PFSK-1 (cell line): ENCODE data around the gene CCDC110.

Experiments
- POLR2AphosphoS5 ChIP-seq: IDR thresholded peaks from 2 replicates; pipeline ENCODE4 v1.6.1; 2012; ENCODE audit warnings: low read depth, mild to moderate bottlenecking, control low read depth, low read length, moderate library complexity
- SIN3A ChIP-seq: IDR thresholded peaks from 2 replicates; pipeline ENCODE4 v1.6.1; 2012; ENCODE audit warnings: mild to moderate bottlenecking, low read length, moderate library complexity, borderline replicate concordance; ENCODE audit not compliant: insufficient read depth
- TF ChIP-seq, protein P1 (sequence below), 2 experiments: IDR thresholded peaks; 2 replicates each; pipeline versions ENCODE4 v1.6.1 to v1.8.0; 2011 to 2012; ENCODE audit warnings: low read depth in 2 of 2, low read length in 2 of 2, control low read depth in 1 of 2, inconsistent platforms in 1 of 2, mild to moderate bottlenecking in 1 of 2, moderate library complexity in 1 of 2; ENCODE audit not compliant: insufficient read depth in 1 of 2

GRCh38 chr4:185469580-185470154 lies 1.9 kb downstream of the CCDC110 start:
- no peak for TF ChIP-seq POLR2AphosphoS5
- no peak for TF ChIP-seq SIN3A
- TF ChIP-seq, protein P1, sequence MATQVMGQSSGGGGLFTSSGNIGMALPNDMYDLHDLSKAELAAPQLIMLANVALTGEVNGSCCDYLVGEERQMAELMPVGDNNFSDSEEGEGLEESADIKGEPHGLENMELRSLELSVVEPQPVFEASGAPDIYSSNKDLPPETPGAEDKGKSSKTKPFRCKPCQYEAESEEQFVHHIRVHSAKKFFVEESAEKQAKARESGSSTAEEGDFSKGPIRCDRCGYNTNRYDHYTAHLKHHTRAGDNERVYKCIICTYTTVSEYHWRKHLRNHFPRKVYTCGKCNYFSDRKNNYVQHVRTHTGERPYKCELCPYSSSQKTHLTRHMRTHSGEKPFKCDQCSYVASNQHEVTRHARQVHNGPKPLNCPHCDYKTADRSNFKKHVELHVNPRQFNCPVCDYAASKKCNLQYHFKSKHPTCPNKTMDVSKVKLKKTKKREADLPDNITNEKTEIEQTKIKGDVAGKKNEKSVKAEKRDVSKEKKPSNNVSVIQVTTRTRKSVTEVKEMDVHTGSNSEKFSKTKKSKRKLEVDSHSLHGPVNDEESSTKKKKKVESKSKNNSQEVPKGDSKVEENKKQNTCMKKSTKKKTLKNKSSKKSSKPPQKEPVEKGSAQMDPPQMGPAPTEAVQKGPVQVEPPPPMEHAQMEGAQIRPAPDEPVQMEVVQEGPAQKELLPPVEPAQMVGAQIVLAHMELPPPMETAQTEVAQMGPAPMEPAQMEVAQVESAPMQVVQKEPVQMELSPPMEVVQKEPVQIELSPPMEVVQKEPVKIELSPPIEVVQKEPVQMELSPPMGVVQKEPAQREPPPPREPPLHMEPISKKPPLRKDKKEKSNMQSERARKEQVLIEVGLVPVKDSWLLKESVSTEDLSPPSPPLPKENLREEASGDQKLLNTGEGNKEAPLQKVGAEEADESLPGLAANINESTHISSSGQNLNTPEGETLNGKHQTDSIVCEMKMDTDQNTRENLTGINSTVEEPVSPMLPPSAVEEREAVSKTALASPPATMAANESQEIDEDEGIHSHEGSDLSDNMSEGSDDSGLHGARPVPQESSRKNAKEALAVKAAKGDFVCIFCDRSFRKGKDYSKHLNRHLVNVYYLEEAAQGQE (IDR thresholded peaks at IDR 0.05; ENCODE audit: insufficient read depth in 1 of 2, low read depth in 2 of 2, low read length in 2 of 2), result no peak
